ENCODE data around the gene RPL18.

RPL18 gene

GRCh38 chr19:48614436-48615230 lies 4.3 kb downstream of the RPL18 start, which contains the start of gene FAM83E:
TSS of gene FAM83E (minus strand) at chr19:48615076. CDS start at chr19:48613372, 1,704 bp downstream.
- no peak for DNase-seq (ENCODE audit: low read depth)

- DNase-seq (ENCODE audit: low read depth) = no peak
Observed at GRCh38 chr19:48613852-48614435, 5.0 kb downstream of the RPL18 start.

- no peak for DNase-seq (ENCODE audit: low read depth)
Observed at GRCh38 chr19:48613024-48613851, 5.7 kb downstream of the RPL18 start.

- no peak for DNase-seq (ENCODE audit: low read depth)
Observed at GRCh38 chr19:48611872-48612271, 7.1 kb downstream of the RPL18 start.

- DNase-seq (ENCODE audit: low read depth) = no peak
Observed at GRCh38 chr19:48609571-48610108, 9.3 kb downstream of the RPL18 start.

GRCh38 chr19:48608798-48609263 lies 10.1 kb downstream of the RPL18 start:
- DNase-seq (ENCODE audit: low read depth) = no peak

DNA sequence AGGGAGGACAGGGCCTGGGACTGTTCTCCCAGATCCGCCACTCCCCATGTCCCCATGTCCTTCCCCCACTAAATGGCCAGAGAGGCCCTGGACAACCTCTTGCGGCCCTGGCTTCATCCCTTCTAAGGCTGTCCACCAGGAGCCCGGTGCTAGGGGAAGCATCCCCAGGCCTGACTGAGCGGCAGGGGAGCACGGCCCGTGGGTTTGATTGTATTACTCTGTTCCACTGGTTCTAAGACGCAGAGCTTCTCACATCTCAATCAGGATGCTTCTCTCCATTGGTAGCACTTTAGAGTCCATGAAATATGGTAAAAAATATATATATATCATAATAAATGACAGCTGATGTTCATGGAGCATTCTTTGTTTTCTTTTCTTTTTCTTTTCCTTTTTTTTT lies 11.6 kb downstream of the RPL18 start:
- DNase-seq (ENCODE audit: low read depth) = no peak

DNA sequence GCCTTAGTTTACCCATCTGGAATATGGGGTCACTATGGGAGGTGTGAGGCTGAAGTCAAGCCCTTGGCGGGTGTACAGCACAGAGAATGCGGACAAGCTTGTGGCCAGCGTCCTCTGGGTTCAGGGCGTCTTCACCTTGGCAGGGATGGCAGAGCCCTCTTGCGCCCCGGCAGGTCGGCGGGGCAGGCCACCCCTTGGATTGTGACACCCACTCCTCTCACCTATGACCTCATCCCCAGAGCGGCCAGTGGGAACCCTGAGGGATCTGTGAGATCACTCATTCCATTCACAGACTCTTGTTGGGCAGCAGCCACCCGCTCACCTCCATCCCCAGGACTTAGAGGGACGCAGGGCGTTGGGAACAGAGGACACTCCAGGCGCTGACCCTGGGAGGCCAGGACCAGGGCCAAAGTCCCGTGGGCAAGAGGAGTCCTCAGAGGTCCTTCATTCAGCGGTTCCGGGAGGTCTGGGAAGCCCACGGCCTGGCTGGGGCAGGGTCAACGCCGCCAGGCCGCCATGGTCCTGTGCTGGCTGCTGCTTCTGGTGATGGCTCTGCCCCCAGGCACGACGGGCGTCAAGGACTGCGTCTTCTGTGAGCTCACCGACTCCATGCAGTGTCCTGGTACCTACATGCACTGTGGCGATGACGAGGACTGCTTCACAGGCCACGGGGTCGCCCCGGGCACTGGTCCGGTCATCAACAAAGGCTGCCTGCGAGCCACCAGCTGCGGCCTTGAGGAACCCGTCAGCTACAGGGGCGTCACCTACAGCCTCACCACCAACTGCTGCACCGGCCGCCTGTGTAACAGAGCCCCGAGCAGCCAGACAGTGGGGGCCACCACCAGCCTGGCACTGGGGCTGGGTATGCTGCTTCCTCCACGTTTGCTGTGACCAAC lies 12.3 kb downstream of the RPL18 start, which contains the start of gene SPACA4:
Gene SPACA4 (plus strand): TSS at position 280 of the 896 bp plus-strand sequence. CDS start 237 bp downstream, at position 517.
- DNase-seq (ENCODE audit: low read depth) = no peak

DNA sequence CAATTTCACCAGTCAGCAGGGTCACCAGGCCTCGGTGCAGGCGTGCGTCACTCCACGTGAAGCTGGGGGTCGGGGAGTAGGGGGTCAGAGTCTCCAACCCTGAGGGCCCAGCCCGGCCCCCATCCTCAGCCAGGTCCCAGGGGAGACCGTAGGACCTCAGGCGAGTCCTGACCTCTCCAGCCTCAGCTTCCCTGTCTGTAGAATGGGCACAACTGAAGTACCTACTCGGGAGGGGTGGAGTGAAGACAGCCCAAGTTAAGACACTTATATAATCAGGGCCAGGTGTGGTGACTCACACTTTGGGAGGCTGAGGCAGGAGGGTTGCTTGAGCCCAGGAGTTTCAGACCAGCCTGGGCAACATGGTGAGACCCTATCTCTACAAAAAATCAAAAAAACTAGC lies 15.1 kb downstream of the RPL18 start:
- DNase-seq (ENCODE audit: low read depth) = no peak

DNA sequence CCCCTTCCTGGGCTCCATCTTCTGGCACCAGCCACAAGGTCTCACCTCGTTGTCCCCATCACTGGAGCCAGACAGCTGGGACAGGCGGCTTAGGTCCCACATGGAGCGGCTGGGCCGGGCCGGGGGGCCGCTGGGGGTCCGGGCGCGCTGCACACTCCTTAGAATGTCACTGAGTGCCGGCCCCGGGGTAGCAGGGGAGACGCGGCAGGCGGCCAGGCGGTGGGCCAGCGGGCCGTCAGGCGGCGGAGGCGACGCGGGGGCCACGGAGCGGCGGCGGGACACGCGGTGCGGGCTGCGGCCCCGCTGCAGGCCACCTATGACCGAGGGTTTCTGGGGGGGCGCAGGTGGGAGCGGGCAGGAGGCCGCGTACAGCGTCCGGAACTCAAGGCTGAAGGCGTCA lies 15.5 kb downstream of the RPL18 start:
- DNase-seq (ENCODE audit: low read depth) = no peak

DNA sequence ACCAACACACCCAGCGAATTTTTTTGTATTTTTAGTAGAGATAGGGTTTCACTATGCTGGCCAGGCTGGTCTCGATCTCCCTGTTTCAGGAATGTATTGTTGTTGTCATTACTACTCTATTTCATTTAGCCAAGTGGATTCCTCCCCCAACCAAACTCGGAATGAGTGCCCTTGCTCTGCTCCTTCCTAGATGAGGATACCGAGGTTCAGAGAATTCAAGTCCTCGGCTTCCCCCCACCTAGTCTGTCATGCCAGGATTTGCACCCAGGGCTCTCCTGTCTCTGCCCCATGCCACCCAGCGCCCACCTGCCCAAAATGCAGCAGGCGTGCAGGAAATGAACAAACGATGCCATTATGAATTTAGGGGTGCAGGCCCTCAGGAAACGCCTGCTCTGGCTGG lies 16.0 kb downstream of the RPL18 start:
- DNase-seq (ENCODE audit: low read depth) = no peak

DNA sequence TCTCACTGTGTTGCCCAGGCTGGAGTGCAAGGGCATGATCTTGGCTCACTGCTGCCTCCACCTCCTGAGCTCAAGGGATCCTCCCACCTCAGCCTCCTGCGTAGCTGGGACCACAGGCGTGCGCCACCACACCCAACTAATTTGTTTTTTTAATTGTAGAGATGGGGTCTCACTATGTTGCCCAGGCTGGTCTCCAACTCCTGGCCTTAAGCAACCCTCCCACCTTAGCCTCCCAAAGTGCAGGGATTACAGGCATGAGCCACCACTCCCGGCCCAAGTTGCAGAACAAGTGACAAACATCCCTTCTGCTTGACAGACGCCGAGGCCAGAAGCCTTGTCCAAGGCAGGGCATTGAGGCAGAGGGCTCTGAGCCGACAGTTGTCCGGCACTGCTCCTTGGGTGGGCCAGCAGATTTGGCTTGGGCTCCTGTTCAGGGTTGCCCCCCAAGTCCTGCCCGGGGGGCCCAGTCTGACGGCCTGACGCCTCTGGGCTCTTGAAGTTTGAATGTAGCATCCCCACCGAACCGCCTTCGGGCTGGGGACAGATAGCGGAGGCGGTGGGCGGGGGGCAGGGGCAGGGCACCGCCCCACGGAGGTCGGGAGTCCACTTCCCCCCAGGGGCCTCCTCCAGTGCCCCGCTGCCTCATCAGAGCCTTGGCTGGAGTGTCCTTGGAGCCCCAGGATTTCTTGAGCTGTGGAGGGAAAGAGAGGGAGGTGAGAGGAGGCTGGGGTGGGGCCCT lies 18.1 kb downstream of the RPL18 start:
- DNase-seq (ENCODE audit: low read depth) = no peak

GRCh38 chr19:48598996-48599700 lies 19.8 kb downstream of the RPL18 start:
- DNase-seq (ENCODE audit: low read depth) = no peak

DNA sequence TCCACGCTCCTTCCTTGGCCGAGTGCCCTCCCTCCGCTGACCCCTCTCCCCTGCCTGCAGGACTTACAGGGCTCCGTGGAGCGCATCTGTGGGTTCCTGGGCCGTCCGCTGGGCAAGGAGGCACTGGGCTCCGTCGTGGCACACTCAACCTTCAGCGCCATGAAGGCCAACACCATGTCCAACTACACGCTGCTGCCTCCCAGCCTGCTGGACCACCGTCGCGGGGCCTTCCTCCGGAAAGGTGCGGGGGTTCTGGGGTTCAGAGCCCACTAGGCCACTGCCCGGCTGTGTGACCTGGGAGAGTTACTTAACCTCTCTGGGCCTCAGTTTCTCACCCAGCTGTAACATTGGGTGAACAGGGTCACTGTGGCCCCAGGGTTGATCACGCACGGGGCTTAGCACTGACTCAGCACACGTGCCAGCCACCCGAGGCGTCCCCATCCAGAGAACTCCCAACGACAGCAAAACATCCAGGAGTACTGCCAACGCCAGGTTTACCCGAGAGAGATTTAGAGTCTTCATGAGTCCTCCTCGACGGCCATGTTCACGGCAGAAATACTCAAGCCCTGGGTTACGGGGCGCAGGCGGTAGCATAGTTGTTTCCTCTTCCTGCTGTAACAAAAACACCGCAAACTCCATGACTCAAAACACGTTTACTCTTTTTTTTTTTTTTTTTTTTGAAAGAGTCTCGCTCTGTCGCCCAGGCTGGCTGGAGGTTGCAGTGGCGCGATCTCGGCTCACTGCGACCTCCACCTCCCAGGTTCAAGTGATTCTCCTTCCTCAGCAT lies 22.1 kb downstream of the RPL18 start:
- no peak for DNase-seq (ENCODE audit: low read depth)

- DNase-seq (ENCODE audit: low read depth) = no peak
Observed at GRCh38 chr19:48596237-48596636, 22.7 kb downstream of the RPL18 start.

GRCh38 chr19:48595833-48596232 lies 23.1 kb downstream of the RPL18 start:
- no peak for DNase-seq (ENCODE audit: low read depth)

GRCh38 chr19:48595171-48595570 lies 23.8 kb downstream of the RPL18 start:
- DNase-seq (ENCODE audit: low read depth) = no peak

- no peak for DNase-seq (ENCODE audit: low read depth)
Observed at GRCh38 chr19:48591021-48591420, 28.0 kb downstream of the RPL18 start.

All from fibroblast of gingiva (primary cell).